SK-N-SH treated with all-trans-retinoic acid at 6 μM for 48 hours (cell line): ENCODE results near the gene GINS1.

Source experiments
- ARNTL ChIP-seq: fragments of 450-650 bp; formaldehyde crosslinking; IDR thresholded peaks from 2 replicates; pipeline ENCODE4 v1.5.0; 2020; ENCODE audit warnings: low read depth, mild to moderate bottlenecking, moderate library complexity, borderline replicate concordance
- CSRNP3 ChIP-seq: fragments of 250-450 bp; sonication (Bioruptor Pico); IDR thresholded peaks from 2 replicates; pipeline ENCODE4 v1.5.1; 2021; ENCODE audit warnings: mild to moderate bottlenecking, moderate library complexity
- PATZ1 ChIP-seq: fragments of 250-450 bp; sonication (Bioruptor Pico); IDR thresholded peaks from 2 replicates; pipeline ENCODE4 v1.8.0; 2020; ENCODE audit warnings: mild to moderate bottlenecking, moderate library complexity, borderline replicate concordance
- POU6F1 ChIP-seq: fragments of 250-450 bp; sonication (Bioruptor Pico); IDR thresholded peaks from 2 replicates; pipeline ENCODE4 v1.8.0; 2021; ENCODE audit warnings: low read depth, mild to moderate bottlenecking, moderate library complexity, borderline replicate concordance
- PPARA ChIP-seq: fragments of 250-450 bp; sonication (Bioruptor Pico); IDR thresholded peaks from 2 replicates; pipeline ENCODE4 v1.5.0; 2020; ENCODE audit warnings: mild to moderate bottlenecking, borderline replicate concordance
- RARB ChIP-seq: fragments of 250-450 bp; sonication (Bioruptor Pico); IDR thresholded peaks from 2 replicates; pipeline ENCODE4 v1.8.0; 2021; ENCODE audit warnings: mild to moderate bottlenecking, moderate library complexity
- SNAI2 ChIP-seq: fragments of 250-450 bp; sonication (Bioruptor Pico); IDR thresholded peaks from 2 replicates; pipeline ENCODE4 v1.5.0; 2020; ENCODE audit warnings: mild to moderate bottlenecking, moderate library complexity
- TSHZ2 ChIP-seq: fragments of 250-450 bp; sonication (Bioruptor Pico); IDR thresholded peaks from 2 replicates; pipeline ENCODE4 v1.5.0; 2020; ENCODE audit warnings: mild to moderate bottlenecking, moderate library complexity
- ZFP3 ChIP-seq: fragments of 250-450 bp; sonication (Bioruptor Pico); IDR thresholded peaks from 2 replicates; pipeline ENCODE4 v1.5.0; 2020; ENCODE audit warnings: mild to moderate bottlenecking, moderate library complexity
- ZNF565 ChIP-seq: fragments of 450-650 bp; formaldehyde crosslinking; conservative IDR thresholded peaks from 2 replicates; pipeline ENCODE4 v1.5.0; 2020; ENCODE audit warnings: low read depth, mild to moderate bottlenecking, moderate library complexity

GRCh38 chr20:25408170-25408547 lies 686 bp downstream of the GINS1 start:
- TF ChIP-seq ZNF565 (CRISPR knock-in tag) = no peak
- TF ChIP-seq CSRNP3 (CRISPR knock-in tag) = no peak
- no peak for TF ChIP-seq RARB (CRISPR knock-in tag)
- TF ChIP-seq PPARA (CRISPR knock-in tag) = no peak
- no peak for TF ChIP-seq ZFP3 (CRISPR knock-in tag)
- no peak for TF ChIP-seq TSHZ2
- TF ChIP-seq PATZ1 (CRISPR knock-in tag) = no peak
- TF ChIP-seq ARNTL (CRISPR knock-in tag) = no peak
- TF ChIP-seq POU6F1 (CRISPR knock-in tag) = no peak
- TF ChIP-seq SNAI2 (CRISPR knock-in tag) = no peak
